Activated CD4-positive, alpha-beta T cell treated with anti-CD3 and anti-CD28 coated beads, Interleukin-2, amount 50 U/mL, for 48 hours (primary cell): ENCODE data around the gene ZIM2.

Source experiments
- DNase-seq, 2 experiments: peaks; one replicate each; pipeline ENCODE4 v3.0.0-alpha.2; 2020

ZIM2 gene

GRCh38 chr19:56806639-56807038 lies 33.9 kb downstream of the ZIM2 start:
- no peak for DNase-seq

GRCh38 chr19:56778351-56778750 lies 62.2 kb downstream of the ZIM2 start:
- DNase-seq: no peak

- no peak for DNase-seq
These were observed 70.9 kb downstream of the ZIM2 start for GRCh38 chr19:56769650-56770049.

GRCh38 chr19:56765137-56765536 lies 75.4 kb downstream of the ZIM2 start:
- peak; percentile 8 to 13 for DNase-seq

DNA sequence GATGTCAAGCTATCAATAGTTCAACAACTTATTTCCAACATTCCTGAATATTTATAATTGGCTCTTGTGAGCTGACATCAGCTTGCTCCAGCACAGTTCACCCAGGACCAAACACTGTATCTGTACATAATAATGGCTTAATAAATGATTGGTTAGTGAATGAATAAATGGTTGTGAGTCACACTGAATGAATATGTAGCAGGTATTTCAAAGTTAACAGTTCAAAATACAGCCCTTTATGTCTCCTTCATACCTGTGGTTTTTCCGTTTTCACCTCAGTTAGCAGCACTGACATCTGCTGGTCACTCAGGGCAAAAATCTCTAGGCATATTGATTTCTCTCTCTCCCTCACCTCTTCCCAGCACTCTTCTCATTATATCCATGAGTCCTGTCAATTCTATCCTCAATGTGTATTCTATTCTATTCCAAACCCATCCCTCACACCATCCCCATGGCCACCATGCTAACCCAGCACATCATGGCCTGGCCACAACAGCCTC lies 76.3 kb downstream of the ZIM2 start:
- DNase-seq: no peak

- no peak for DNase-seq
These were observed 79.7 kb downstream of the ZIM2 start for GRCh38 chr19:56760842-56761241.

- DNase-seq: no peak
These were observed 81.0 kb downstream of the ZIM2 start for GRCh38 chr19:56759531-56759930.

- no peak for DNase-seq
These were observed 89.4 kb downstream of the ZIM2 start for GRCh38 chr19:56751078-56751489.

GRCh38 chr19:56750658-56751057 lies 89.9 kb downstream of the ZIM2 start:
- no peak for DNase-seq

- no peak for DNase-seq
These were observed 92.1 kb downstream of the ZIM2 start for GRCh38 chr19:56748378-56748777.

DNA sequence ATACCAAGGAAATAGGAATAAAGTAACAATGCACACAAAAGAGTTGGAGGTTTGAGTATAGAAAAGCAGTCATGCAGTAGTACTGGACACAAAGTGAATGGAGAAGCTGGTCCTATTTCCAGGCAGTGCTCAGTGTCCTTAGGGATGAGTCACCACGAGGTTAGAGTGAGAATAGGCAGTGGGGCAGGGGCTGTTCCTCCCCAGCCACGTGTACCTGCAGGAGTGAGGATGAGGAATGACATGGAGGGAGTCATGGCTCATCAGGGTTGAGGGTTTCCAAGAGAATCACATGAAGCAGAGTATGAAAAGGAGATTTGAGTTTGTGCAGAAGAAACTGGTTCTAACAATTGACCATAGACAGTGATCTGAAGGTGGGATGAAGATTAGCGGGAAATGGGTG lies 94.2 kb downstream of the ZIM2 start:
- no peak for DNase-seq

- DNase-seq: no peak
These were observed 100.0 kb downstream of the ZIM2 start for GRCh38 chr19:56740501-56740900.

DNA sequence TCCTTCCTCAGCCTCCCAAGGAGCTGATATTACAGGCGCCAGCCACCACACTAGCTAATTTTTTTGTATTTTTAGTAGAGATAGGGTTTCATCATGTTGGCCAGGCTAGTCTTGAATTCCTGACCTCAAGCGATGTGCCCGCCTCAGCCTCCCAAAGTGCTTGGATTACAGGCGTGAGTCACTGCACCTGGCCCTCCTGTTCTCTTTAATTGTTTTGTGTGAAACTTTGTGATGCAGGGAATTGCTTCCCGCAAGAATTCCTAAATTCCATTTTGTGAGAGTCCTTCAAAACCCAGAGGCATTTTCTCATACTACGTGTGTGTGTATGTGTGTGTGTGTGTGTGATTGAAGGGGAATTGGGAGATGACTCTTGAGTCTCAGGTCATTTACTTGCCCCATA lies 104.0 kb downstream of the ZIM2 start:
- DNase-seq: no peak

DNA sequence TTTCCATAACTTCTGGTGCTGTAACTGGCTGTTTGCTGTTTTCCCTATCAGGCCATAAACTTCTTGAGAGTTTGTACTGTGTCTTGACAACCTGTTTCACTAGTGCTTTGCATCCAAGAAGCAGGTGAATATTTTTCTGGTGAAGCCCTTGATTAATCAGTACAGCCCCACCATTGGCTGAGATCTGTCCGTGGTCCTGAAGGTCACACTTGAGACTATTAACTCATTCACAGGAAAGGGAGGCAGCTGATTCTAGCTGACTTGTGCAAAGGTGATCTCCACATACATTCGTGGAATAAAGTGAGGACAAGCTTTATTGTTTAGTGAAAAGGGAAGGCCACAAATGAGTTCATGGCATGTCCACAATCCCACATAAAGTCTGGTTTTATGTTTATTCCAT lies 107.5 kb downstream of the ZIM2 start:
- no peak for DNase-seq

GRCh38 chr19:56727677-56728076 lies 112.8 kb downstream of the ZIM2 start:
- DNase-seq: no peak

DNA sequence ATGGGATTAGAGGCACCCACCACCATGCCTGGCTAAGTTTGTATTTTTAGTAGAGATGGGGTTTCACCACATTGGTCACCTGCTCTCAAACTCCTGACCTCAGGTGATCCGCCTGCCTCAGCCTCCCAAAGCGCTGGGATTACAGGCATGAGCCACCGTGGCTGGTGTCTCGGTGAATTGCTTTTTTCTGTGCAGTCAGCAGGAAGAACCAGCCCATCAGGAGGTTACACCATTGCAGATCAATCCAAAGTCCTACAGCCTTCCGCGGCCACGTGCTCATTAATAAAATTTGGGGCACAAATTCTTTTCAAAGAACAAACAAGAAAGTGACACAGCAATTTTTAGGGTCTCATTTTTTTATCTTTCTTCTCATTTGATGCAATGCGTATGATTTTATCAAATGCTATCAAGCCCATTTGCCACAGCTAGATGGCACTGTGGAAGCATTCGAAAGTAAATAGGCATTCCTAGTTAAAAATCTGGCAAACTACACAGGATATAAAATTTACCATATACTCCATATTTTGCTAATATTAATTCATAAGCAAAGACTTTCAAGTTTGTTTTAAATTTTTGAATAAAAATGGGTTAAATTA lies 114.6 kb downstream of the ZIM2 start:
- DNase-seq: no peak
